GM18873 (cell line): Measurements from ENCODE around the gene VAC14.

Experiments
- ATAC-seq: cut with Tn5 transposase; IDR thresholded peaks from one replicate; pipeline ENCODE4 v1.9.1; 2021; ENCODE audit warnings: mild to moderate bottlenecking, moderate library complexity, moderate number of reproducible peaks; ENCODE audit not compliant: unreplicated experiment, low FRiP score

Gene VAC14

GRCh38 chr16:70696952-70697593 lies 103.9 kb downstream of the VAC14 start:
- no peak for ATAC-seq

GRCh38 chr16:70696355-70696754 lies 104.6 kb downstream of the VAC14 start:
- ATAC-seq = no peak

GRCh38 chr16:70695331-70696070 lies 105.5 kb downstream of the VAC14 start:
- no peak for ATAC-seq

GRCh38 chr16:70694868-70695218 lies 106.1 kb downstream of the VAC14 start:
- no peak for ATAC-seq

GRCh38 chr16:70694088-70694867 lies 106.7 kb downstream of the VAC14 start:
- ATAC-seq = no peak

- no peak for ATAC-seq
Measured at GRCh38 chr16:70692873-70693671, 107.9 kb downstream of the VAC14 start.

- ATAC-seq = no peak
Measured at GRCh38 chr16:70692130-70692872, 108.7 kb downstream of the VAC14 start.

- ATAC-seq = no peak
Measured at GRCh38 chr16:70691223-70692129, 109.5 kb downstream of the VAC14 start.

- ATAC-seq = no peak
Measured at GRCh38 chr16:70689970-70690891, 110.7 kb downstream of the VAC14 start.

- no peak for ATAC-seq
Measured at GRCh38 chr16:70689035-70689969, 111.7 kb downstream of the VAC14 start.

GRCh38 chr16:70688246-70688742 lies 112.7 kb downstream of the VAC14 start:
- no peak for ATAC-seq

GRCh38 chr16:70687671-70688245 lies 113.2 kb downstream of the VAC14 start:
- ATAC-seq = no peak

- no peak for ATAC-seq
Measured at GRCh38 chr16:70687102-70687511, 113.9 kb downstream of the VAC14 start.

GRCh38 chr16:70686376-70687101 lies 114.4 kb downstream of the VAC14 start:
- no peak for ATAC-seq

GRCh38 chr16:70685938-70686375 lies 115.0 kb downstream of the VAC14 start, which contains the start of gene MTSS2:
TSS of gene MTSS2 (minus strand) at chr16:70686053. CDS start at chr16:70685791, 262 bp downstream.
- ATAC-seq = no peak
